GM21390 (cell line): Measurements from ENCODE around the gene LIMCH1.

Source experiments
- ATAC-seq: cut with Tn5 transposase; IDR thresholded peaks from one replicate; pipeline ENCODE4 v1.9.1; 2021; ENCODE audit not compliant: unreplicated experiment

LIMCH1 gene

GRCh38 chr4:41567186-41567585, 29.2 kb downstream of the LIMCH1 start:
- no peak for ATAC-seq

- no peak for ATAC-seq
These were observed 30.4 kb downstream of the LIMCH1 start for GRCh38 chr4:41568363-41568762.

GRCh38 chr4:41569961-41570360, 32.0 kb downstream of the LIMCH1 start:
- ATAC-seq, result no peak

GRCh38 chr4:41571422-41571821, 33.5 kb downstream of the LIMCH1 start:
- no peak for ATAC-seq

GRCh38 chr4:41572516-41572915, 34.6 kb downstream of the LIMCH1 start:
- no peak for ATAC-seq

- no peak for ATAC-seq
These were observed 35.0 kb downstream of the LIMCH1 start for GRCh38 chr4:41572956-41573355.

- ATAC-seq, result no peak
These were observed 35.6 kb downstream of the LIMCH1 start for GRCh38 chr4:41573502-41574001.

- no peak for ATAC-seq
These were observed 37.2 kb downstream of the LIMCH1 start for GRCh38 chr4:41575207-41575606.

- no peak for ATAC-seq
These were observed 37.7 kb downstream of the LIMCH1 start for GRCh38 chr4:41575665-41576064.

GRCh38 chr4:41579043-41579442, 41.1 kb downstream of the LIMCH1 start:
- ATAC-seq, result no peak

GRCh38 chr4:41579526-41579925, 41.6 kb downstream of the LIMCH1 start:
- ATAC-seq, result no peak

GRCh38 chr4:41580007-41580406, 42.0 kb downstream of the LIMCH1 start:
- no peak for ATAC-seq

- no peak for ATAC-seq
These were observed 48.8 kb downstream of the LIMCH1 start for GRCh38 chr4:41586675-41587225.

- no peak for ATAC-seq
These were observed 49.3 kb downstream of the LIMCH1 start for GRCh38 chr4:41587286-41587685.

GRCh38 chr4:41590591-41590990, 52.6 kb downstream of the LIMCH1 start:
- no peak for ATAC-seq

- ATAC-seq, result no peak
These were observed 56.5 kb downstream of the LIMCH1 start for GRCh38 chr4:41594432-41594831.

- no peak for ATAC-seq
These were observed 59.5 kb downstream of the LIMCH1 start for GRCh38 chr4:41597494-41597893.

- no peak for ATAC-seq
These were observed 60.6 kb downstream of the LIMCH1 start for GRCh38 chr4:41598580-41598979.

GRCh38 chr4:41599192-41599786, 61.3 kb downstream of the LIMCH1 start:
- no peak for ATAC-seq

- ATAC-seq, result no peak
These were observed 62.4 kb downstream of the LIMCH1 start for GRCh38 chr4:41600243-41600912.

GRCh38 chr4:41601025-41601424, 63.1 kb downstream of the LIMCH1 start:
- no peak for ATAC-seq

- ATAC-seq, result no peak
These were observed 64.2 kb downstream of the LIMCH1 start for GRCh38 chr4:41602113-41602512.
